Measurements from ENCODE around the gene OPCML. TPM values are rescaled to one million over a fixed set of nuclear protein-coding genes. Genes with fewer than 3 reads are reported as not detected.

OPCML gene
- total and polyA plus RNA-seq, 2 donors (not counting 1 experiment from before 2014, with no cell fraction given) = not detected

DNA sequence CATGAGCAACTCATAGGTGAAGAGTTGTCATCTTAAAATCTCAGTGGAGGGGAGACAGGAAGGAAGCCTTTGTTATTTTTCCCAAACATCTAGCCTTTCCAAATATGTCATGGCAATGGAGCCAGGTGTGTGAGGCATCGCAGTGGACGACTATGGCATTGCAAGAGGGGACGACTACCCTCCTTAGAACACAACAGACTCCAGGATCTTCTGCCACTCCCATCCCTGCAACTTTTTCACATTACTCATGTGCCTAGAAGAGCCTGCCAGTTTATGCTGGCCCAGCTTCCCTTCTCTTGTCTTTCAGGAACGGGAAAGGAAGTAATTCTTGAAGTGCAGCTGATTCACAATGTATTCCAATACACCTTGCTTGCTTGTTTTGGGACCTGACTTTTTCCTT, 1008.4 kb downstream of the OPCML start:
- DNase-seq = no peak
- no peaks in the 10 kb centered on the region for H4K20me1 ChIP-seq (ENCODE audit: control insufficient read depth, insufficient read depth, low read length, poor library complexity, severe bottlenecking)
- H3K27me3 Mint-ChIP-seq = no peaks in the 10 kb centered on the region
- no peak overlapping the region for H2AFZ ChIP-seq (ENCODE audit: insufficient read depth, low read depth, low read length, poor library complexity, severe bottlenecking)
- no peak for ATAC-seq (ENCODE audit: low read depth)
- H3K4me1 ChIP-seq (ENCODE audit: control insufficient read depth in 2 of 2, insufficient read depth in 2 of 2, low read length in 2 of 2) = no peaks in the 10 kb centered on the region
- WGBS (ENCODE audit: insufficient coverage) = 67% methylated on average over 3 of the region's 4 CpGs
- intact Hi-C loops (cut with micrococcal nuclease) = no loop called here
- TF ChIP-seq CTCF (IDR thresholded peaks at IDR 0.05) (no peak), EZH2 (IDR thresholded peaks at IDR 0.05; ENCODE audit: borderline replicate concordance, insufficient read depth, low read depth, low read length, poor library complexity, severe bottlenecking) (no peak)
- ChIA-PET CTCF (no interaction called here), POLR2A (no interaction called here)
- no peak overlapping the region for H3K27ac ChIP-seq (ENCODE audit: low read length in 2 of 2)
- no peak overlapping the region for H3K9ac ChIP-seq (ENCODE audit: low read length)
- no peak overlapping the region for H3K27ac Mint-ChIP-seq
- no peaks in the 10 kb centered on the region for H3K4me1 Mint-ChIP-seq
- H3K9me3 Mint-ChIP-seq (ENCODE audit: insufficient read depth) = peaks cover 3% of the 10 kb centered on the region
- no peaks in the 10 kb centered on the region for H3K9me3 ChIP-seq (ENCODE audit: control extremely low read depth in 1 of 3, control insufficient read depth in 2 of 3, insufficient read depth in 1 of 3, low read length in 2 of 3)
- H3K27me3 ChIP-seq (replicated peaks in 1 of 4; ENCODE audit: control extremely low read depth in 1 of 4, control insufficient read depth in 3 of 4, insufficient read depth in 4 of 4, low read length in 3 of 4) = no peaks in the 10 kb centered on the region
- H3K4me3 Mint-ChIP-seq = no peak overlapping the region
- H3K4me3 ChIP-seq (ENCODE audit: control extremely low read depth in 1 of 5, extremely low read depth in 1 of 5, insufficient read depth in 1 of 5, low read depth in 2 of 5, low read length in 4 of 5) = no peak overlapping the region
- no peaks in the 10 kb centered on the region for H3K79me2 ChIP-seq (ENCODE audit: control insufficient read depth, insufficient read depth, low read length)
- H3K4me2 ChIP-seq (replicated peaks; ENCODE audit: low read depth, low read length, poor library complexity, severe bottlenecking) = no peak overlapping the region
- no peaks in the 10 kb centered on the region for H3K36me3 ChIP-seq (replicated peaks in 1 of 2; ENCODE audit: control extremely low read depth in 1 of 2, control insufficient read depth in 1 of 2, extremely low read depth in 1 of 2, insufficient read depth in 2 of 2, low read length in 1 of 2)

DNA sequence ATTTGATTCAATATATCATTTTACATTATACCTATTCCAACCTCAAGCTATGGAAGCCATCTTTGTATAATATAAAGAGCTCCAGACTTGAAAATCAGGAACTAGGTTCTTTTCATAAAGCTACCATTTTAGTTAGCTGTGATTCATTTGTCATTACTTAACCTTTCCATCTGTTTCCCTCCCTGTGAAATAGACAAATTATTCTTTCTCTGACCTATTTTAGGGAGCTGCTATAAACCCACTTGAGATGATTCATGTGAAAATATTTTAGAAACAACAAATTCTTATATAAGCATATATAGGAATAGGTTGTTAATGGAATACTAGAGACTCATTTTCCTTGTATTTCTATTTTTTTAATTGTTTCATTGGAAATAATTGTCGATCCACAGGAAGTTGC, 1012.1 kb downstream of the OPCML start:
- POLR2A ChIA-PET = no interaction called here
- TF ChIP-seq CTCF (IDR thresholded peaks at IDR 0.05) (no peak), EZH2 (IDR thresholded peaks at IDR 0.05; ENCODE audit: borderline replicate concordance, insufficient read depth, low read depth, low read length, poor library complexity, severe bottlenecking) (no peak)
- peaks cover 3% of the 10 kb centered on the region for H3K9me3 Mint-ChIP-seq (ENCODE audit: insufficient read depth)
- H3K27ac Mint-ChIP-seq = no peak overlapping the region
- no peaks in the 10 kb centered on the region for H3K4me1 Mint-ChIP-seq
- ATAC-seq (ENCODE audit: low read depth) (no peak), DNase-seq (no peak)
- Histone ChIP-seq H3K4me2 (replicated peaks; ENCODE audit: low read depth, low read length, poor library complexity, severe bottlenecking) (no peak overlapping the region), H4K20me1 (ENCODE audit: control insufficient read depth, insufficient read depth, low read length, poor library complexity, severe bottlenecking) (no peaks in the 10 kb centered on the region), H3K79me2 (ENCODE audit: control insufficient read depth, insufficient read depth, low read length) (no peaks in the 10 kb centered on the region), H3K4me1 (ENCODE audit: control insufficient read depth in 2 of 2, insufficient read depth in 2 of 2, low read length in 2 of 2) (no peaks in the 10 kb centered on the region), H3K27me3 (replicated peaks in 1 of 4; ENCODE audit: control extremely low read depth in 1 of 4, control insufficient read depth in 3 of 4, insufficient read depth in 4 of 4, low read length in 3 of 4) (no peaks in the 10 kb centered on the region), H3K9ac (ENCODE audit: low read length) (no peak overlapping the region), H3K27ac (ENCODE audit: low read length in 2 of 2) (no peak overlapping the region), H3K36me3 (replicated peaks in 1 of 2; ENCODE audit: control extremely low read depth in 1 of 2, control insufficient read depth in 1 of 2, extremely low read depth in 1 of 2, insufficient read depth in 2 of 2, low read length in 1 of 2) (no peaks in the 10 kb centered on the region), H2AFZ (ENCODE audit: insufficient read depth, low read depth, low read length, poor library complexity, severe bottlenecking) (no peak overlapping the region), H3K9me3 (ENCODE audit: control extremely low read depth in 1 of 3, control insufficient read depth in 2 of 3, insufficient read depth in 1 of 3, low read length in 2 of 3) (no peaks in the 10 kb centered on the region), H3K4me3 (ENCODE audit: control extremely low read depth in 1 of 5, extremely low read depth in 1 of 5, insufficient read depth in 1 of 5, low read depth in 2 of 5, low read length in 4 of 5) (no peak overlapping the region)
- intact Hi-C loops (cut with micrococcal nuclease) = no loop called here
- no peaks in the 10 kb centered on the region for H3K27me3 Mint-ChIP-seq
- CTCF ChIA-PET = no interaction called here
- no peak overlapping the region for H3K4me3 Mint-ChIP-seq
- no CpG with 5 or more reads among the region's 1 CpG for WGBS (ENCODE audit: insufficient coverage)
